Sigmoid colon (tissue), 7 donors: Measurements from ENCODE around the gene TF. TPM values are rescaled to one million over a fixed set of nuclear protein-coding genes. Genes with fewer than 3 reads are reported as not detected.
A peak's percentile ranks its signal among the peaks of the same experiment; 100 is the strongest.

ENCODE experiments used
- DNase-seq: peaks from one replicate; pipeline ENCODE4 v3.0.0-alpha.2; 2019
- H3K27ac ChIP-seq, 4 donors: fragments of 200-600 bp; sonication (generic); one replicate each; pipeline ENCODE4 v1.5.1; 2016 to 2019; ENCODE audit warnings: mild to moderate bottlenecking in 1 of 4
- H3K27me3 ChIP-seq, 3 donors: fragments of 200-600 bp; sonication (generic); one replicate each; pipeline ENCODE4 v1.5.1; 2019; ENCODE audit warnings: mild to moderate bottlenecking in 1 of 3
- H3K36me3 ChIP-seq, 4 donors: fragments of 200-600 bp; sonication (generic); one replicate each; pipeline ENCODE4 v1.5.1; 2016 to 2019
- H3K4me1 ChIP-seq, 4 donors: fragments of 200-600 bp; sonication (generic); one replicate each; pipeline ENCODE4 v1.5.1; 2017 to 2019
- H3K4me3 ChIP-seq, 4 donors: fragments of 200-600 bp; sonication (generic); one replicate each; pipeline ENCODE4 v1.5.1; 2017 to 2019; ENCODE audit warnings: mild to moderate bottlenecking in 2 of 4, moderate library complexity in 1 of 4
- H3K9me3 ChIP-seq, 4 donors: fragments of 200-600 bp in 3 of 4; sonication (generic) in 3 of 4; one replicate each; pipeline versions ENCODE4 v1.5.1 to v1.6.1; 2013 to 2019
- CTCF ChIP-seq, 4 experiments: fragments of 450-650 bp in 3 of 4; fragments of 200-600 bp in 1 of 4; IDR thresholded peaks; one replicate each; pipeline ENCODE4 v1.5.1; 2016 to 2019; ENCODE audit warnings: antibody characterized with exemption in 4 of 4, mild to moderate bottlenecking in 3 of 4, moderate library complexity in 2 of 4
- EP300 ChIP-seq, 4 donors: sonication (generic); formaldehyde crosslinking; IDR thresholded peaks; one replicate each; pipeline ENCODE4 v1.6.1; 2017; ENCODE audit warnings: antibody characterized with exemption in 4 of 4
- POLR2A ChIP-seq, 2 donors: fragments of 450-650 bp; IDR thresholded peaks; one replicate each; pipeline ENCODE4 v1.6.1; 2016; ENCODE audit warnings: antibody characterized with exemption in 2 of 2, mild to moderate bottlenecking in 2 of 2, moderate library complexity in 2 of 2
- POLR2AphosphoS5 ChIP-seq, 4 donors: sonication (generic); formaldehyde crosslinking; IDR thresholded peaks; one replicate each; pipeline ENCODE4 v1.6.1; 2017; ENCODE audit warnings: antibody characterized with exemption in 4 of 4
- WGBS, 2 donors: extraction: QIAGEN DNeasy Blood & Tissue Kit; methylation state at CpG; one replicate each; pipeline ENCODE4 v1.1.7; 2013; 5-methylcytosine and 5-hydroxymethylcytosine counted together
- intact Hi-C: fragments of 100-400 bp; cut with DNase I; formaldehyde crosslinking; loops from one replicate; pipeline ENCODE4 v1.15.1; 2023
- polyA plus RNA-seq, 3 donors: library from polyadenylated mRNA; stranded (reverse); fragments of 200-250 nt; gene quantifications; one replicate each; pipeline ENCODE4 v1.2.3, GENCODE V29; 2013
- total RNA-seq, 4 donors: library from RNA; depleted of rRNA; stranded (reverse); fragments of >200 nt; gene quantifications; one replicate each; pipeline ENCODE4 v1.1.0, GENCODE V29; 2016
- donor health status: healthy with polysubstance abuse.
- donor health status: Bipolar disorder and iron deficiency.
- donor health status: healthy.

TF gene
- total and polyA plus RNA-seq, 7 donors: under 0.01 to 14.8 (median 1.8) TPM

DNA sequence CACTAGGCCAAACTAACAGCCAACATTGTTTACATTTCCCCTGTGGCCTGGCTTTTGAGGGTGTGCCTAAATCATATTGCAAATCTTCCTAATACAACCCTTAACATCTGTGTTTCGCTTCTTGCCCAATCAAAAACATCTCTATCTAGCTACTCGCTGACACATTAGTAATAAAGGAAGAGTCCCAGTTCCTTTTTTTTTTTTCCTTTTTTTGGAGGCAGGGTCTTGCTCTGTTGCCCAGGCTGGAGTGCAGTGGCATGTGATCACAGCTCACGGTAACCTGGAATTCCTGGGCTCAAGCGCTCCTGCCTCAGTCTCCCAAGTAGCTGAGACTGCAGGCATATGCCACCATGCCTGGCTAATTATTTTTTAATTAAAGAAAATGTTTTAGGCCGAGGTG lies 57.3 kb downstream of the TF start:
- intact Hi-C loops: loop anchor here (5.0 to 10.0 kb wide), 2 partner anchors 231 to 1079 kb away; partner anchors contain the start of genes CDV3 and NPHP3
- 92 to 93% methylated on average over 5 of the region's 5 CpGs for WGBS, 2 donors

DNA sequence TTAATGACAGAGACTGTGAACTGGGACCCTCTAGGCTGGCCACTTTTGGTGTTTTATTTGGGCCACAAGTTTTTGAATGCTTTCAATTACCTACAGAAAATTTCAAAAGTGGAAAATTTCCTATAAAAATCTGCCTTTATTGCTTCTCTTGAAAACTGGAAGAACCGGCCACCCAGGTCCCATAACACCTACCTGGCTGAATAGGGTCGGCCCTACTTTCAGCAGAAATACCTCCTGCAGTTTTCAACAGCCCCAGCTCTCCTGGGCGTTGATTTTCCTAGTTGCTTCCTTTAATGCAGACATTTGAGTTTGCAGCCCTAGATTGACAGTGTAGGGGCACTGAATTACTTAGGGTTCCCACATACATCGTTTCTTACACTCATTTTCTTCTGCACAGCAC lies 58.7 kb downstream of the TF start:
- 40 to 57% methylated on average over 4 of the region's 4 CpGs for WGBS, 2 donors
- intact Hi-C loops: loop anchor here (5.0 to 10.0 kb wide), 2 partner anchors 233 to 1080 kb away; partner anchors contain the start of genes CDV3 and NPHP3

More for the DNA sequence above, 57.3 kb downstream of the TF start:
- no peak for DNase-seq
- H3K4me3 ChIP-seq: no peak overlapping the region
- no peak overlapping the region for H3K27ac ChIP-seq
- H3K9me3 ChIP-seq: no peaks in the 10 kb centered on the region
- peaks cover 0 to 18% (median 6%) of the 10 kb centered on the region in 4 donors for H3K4me1 ChIP-seq
- H3K27me3 ChIP-seq: peaks cover 0 to 3% (median 0%) of the 10 kb centered on the region in 3 donors
- TF ChIP-seq POLR2AphosphoS5 (IDR thresholded peaks at IDR 0.05): no peak
- no peak for TF ChIP-seq POLR2A (IDR thresholded peaks at IDR 0.05)
- no peak for TF ChIP-seq EP300 (IDR thresholded peaks at IDR 0.05)
- no peak for TF ChIP-seq CTCF (IDR thresholded peaks at IDR 0.05)
- H3K36me3 ChIP-seq: peaks cover 0 to 6% (median 0%) of the 10 kb centered on the region in 4 donors

DNA sequence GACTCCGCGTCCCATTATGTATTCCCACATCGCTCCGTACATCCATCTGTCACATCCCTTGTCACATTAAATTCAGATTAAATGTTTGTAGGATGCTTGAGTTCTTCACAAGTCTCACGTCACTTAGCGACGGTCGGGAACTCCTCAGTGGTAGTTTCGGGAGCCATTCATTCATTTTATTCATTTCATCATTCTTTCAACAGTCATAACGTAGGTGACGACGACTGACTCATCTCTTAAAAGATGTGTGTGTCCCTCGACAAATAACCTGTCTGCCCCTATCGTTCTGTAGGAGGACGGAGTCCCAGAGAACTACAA lies 59.1 kb downstream of the TF start:
- Histone ChIP-seq H3K4me1 (peaks cover 0 to 18% (median 6%) of the 10 kb centered on the region in 4 donors), H3K9me3 (no peaks in the 10 kb centered on the region), H3K36me3 (peaks cover 0 to 23% (median 0%) of the 10 kb centered on the region in 4 donors), H3K27ac (peak overlapping the region in 3 of 4 donors; percentile 71 to 81 (median 77)), H3K4me3 (peak overlapping the region; percentile 77 to 91 (median 84)), H3K27me3 (no peaks in the 10 kb centered on the region)
- intact Hi-C loops: loop anchor here (10.0 kb wide), 1 partner anchor 1081 kb away; the partner anchor contains the start of gene NPHP3
- TF ChIP-seq EP300 (IDR thresholded peaks at IDR 0.05): no peak
- no peak for TF ChIP-seq CTCF (IDR thresholded peaks at IDR 0.05)
- TF ChIP-seq POLR2A (IDR thresholded peaks at IDR 0.05): no peak
- no peak for TF ChIP-seq POLR2AphosphoS5 (IDR thresholded peaks at IDR 0.05)
- DNase-seq: no peak
- WGBS, 2 donors: 11 to 14% methylated on average over 15 of the region's 15 CpGs

More for the DNA sequence above, 58.7 kb downstream of the TF start:
- Histone ChIP-seq H3K4me3 (peak overlapping the region in 3 of 4 donors; percentile 77 to 91 (median 88)), H3K36me3 (peaks cover 0 to 19% (median 0%) of the 10 kb centered on the region in 4 donors), H3K27ac (no peak overlapping the region), H3K9me3 (no peaks in the 10 kb centered on the region), H3K27me3 (no peaks in the 10 kb centered on the region), H3K4me1 (peaks cover 0 to 18% (median 6%) of the 10 kb centered on the region in 4 donors)
- no peak for TF ChIP-seq EP300 (IDR thresholded peaks at IDR 0.05)
- no peak for DNase-seq

- peaks cover 0 to 18% (median 6%) of the 10 kb centered on the region in 4 donors for H3K4me1 ChIP-seq
- WGBS, 2 donors: 0% methylated on average over 53 of the region's 53 CpGs
- H3K27ac ChIP-seq: peak within 1 kb of the TSS; percentile 71 to 81 (median 77)
- no peaks in the 10 kb centered on the region for H3K9me3 ChIP-seq
- peak within 1 kb of the TSS; percentile 77 to 91 (median 84) for H3K4me3 ChIP-seq
- H3K27me3 ChIP-seq: no peaks in the 10 kb centered on the region
- DNase-seq: peak; percentile 96
- peaks cover 0 to 29% (median under 1%) of the 10 kb centered on the region in 4 donors for H3K36me3 ChIP-seq
- TF ChIP-seq POLR2A (IDR thresholded peaks at IDR 0.05): peak in 1 of 2 donors; percentile 21
- peak; percentile 56 to 86 (median 78) for TF ChIP-seq POLR2AphosphoS5 (IDR thresholded peaks at IDR 0.05)
- peak in 1 of 4 donors; percentile 6 for TF ChIP-seq EP300 (IDR thresholded peaks at IDR 0.05)
- TF ChIP-seq CTCF (IDR thresholded peaks at IDR 0.05): no peak
- intact Hi-C loops: loop anchor here (10.0 kb wide), 1 partner anchor 1081 kb away; the partner anchor contains the start of gene NPHP3
Observed at GRCh38 chr3:133805702-133806475, 59.7 kb downstream of the TF start, which contains the start of gene SRPRB. Gene SRPRB, plus strand, starts transcription at chr3:133805815. Its CDS starts 34 bp downstream, at chr3:133805849.

GRCh38 chr3:133812872-133813271 lies 66.7 kb downstream of the TF start:
- intact Hi-C loops: no loop called here
- no peak for TF ChIP-seq CTCF (IDR thresholded peaks at IDR 0.05)
- no peak for TF ChIP-seq EP300 (IDR thresholded peaks at IDR 0.05)
- TF ChIP-seq POLR2AphosphoS5 (IDR thresholded peaks at IDR 0.05): no peak
- TF ChIP-seq POLR2A (IDR thresholded peaks at IDR 0.05): no peak
- no peak overlapping the region for H3K27ac ChIP-seq
- H3K27me3 ChIP-seq: no peaks in the 10 kb centered on the region
- 85 to 96% methylated on average over 1 of the region's 1 CpG for WGBS, 2 donors
- no peak overlapping the region for H3K4me3 ChIP-seq
- peaks cover 3 to 94% (median 10%) of the 10 kb centered on the region in 4 donors for H3K36me3 ChIP-seq
- no peaks in the 10 kb centered on the region for H3K9me3 ChIP-seq
- no peaks in the 10 kb centered on the region for H3K4me1 ChIP-seq
- DNase-seq: no peak
